ENCODE data around the gene ZNF407.

DNA sequence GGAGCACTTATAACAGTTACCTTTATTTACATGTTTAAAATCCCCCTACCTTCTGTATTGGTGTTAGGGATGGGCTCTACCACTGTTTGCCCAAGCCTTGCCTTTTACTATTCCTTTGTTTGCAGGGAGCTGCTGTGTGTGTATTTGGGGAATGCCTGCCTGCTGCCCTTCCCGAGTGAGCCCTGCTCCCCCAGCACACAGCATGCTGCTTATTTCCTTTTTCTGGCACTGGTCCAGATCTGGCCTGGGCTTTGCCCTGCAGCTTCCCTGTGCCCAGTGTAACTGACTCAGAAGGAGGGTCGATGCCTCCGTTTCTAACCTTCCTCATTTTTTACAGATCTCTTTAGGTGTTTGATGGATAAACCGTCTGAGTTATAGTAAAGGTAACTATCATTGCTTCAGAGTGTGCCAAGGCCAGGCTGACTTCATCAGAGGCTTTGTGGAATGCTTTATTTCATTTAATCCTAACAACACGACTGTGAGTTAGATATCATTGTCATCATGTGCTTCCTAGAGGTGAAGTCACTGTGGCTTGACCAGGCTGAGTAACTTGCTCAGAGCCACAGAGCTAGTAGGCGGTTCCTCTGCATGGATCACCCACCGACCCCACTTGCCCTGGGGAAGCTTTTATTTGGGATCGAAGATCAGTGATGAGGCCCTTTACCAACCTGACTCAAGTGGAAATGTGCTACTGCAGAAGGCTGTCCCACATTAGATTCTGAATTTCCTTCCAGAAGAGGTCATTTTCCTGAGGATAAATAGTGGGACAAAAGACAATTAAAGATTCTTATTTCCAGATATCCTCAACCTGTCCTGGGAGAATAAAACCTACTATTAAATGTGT, 238.8 kb downstream of the ZNF407 start:
- TF ChIP-seq, protein P1, sequence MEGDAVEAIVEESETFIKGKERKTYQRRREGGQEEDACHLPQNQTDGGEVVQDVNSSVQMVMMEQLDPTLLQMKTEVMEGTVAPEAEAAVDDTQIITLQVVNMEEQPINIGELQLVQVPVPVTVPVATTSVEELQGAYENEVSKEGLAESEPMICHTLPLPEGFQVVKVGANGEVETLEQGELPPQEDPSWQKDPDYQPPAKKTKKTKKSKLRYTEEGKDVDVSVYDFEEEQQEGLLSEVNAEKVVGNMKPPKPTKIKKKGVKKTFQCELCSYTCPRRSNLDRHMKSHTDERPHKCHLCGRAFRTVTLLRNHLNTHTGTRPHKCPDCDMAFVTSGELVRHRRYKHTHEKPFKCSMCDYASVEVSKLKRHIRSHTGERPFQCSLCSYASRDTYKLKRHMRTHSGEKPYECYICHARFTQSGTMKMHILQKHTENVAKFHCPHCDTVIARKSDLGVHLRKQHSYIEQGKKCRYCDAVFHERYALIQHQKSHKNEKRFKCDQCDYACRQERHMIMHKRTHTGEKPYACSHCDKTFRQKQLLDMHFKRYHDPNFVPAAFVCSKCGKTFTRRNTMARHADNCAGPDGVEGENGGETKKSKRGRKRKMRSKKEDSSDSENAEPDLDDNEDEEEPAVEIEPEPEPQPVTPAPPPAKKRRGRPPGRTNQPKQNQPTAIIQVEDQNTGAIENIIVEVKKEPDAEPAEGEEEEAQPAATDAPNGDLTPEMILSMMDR (conservative IDR thresholded peaks at IDR 0.05; ENCODE audit: low read depth in 2 of 2), result no peak
- TF ChIP-seq EZH2phosphoT487 (IDR thresholded peaks at IDR 0.05; ENCODE audit: unreplicated experiment) (no peak), CREB1 (CRISPR knock-in tag; IDR thresholded peaks at IDR 0.05; ENCODE audit: low read depth) (no peak), POLR2AphosphoS5 (IDR thresholded peaks at IDR 0.05; ENCODE audit: low read depth) (no peak), EZH2 (IDR thresholded peaks at IDR 0.05; ENCODE audit: low read depth, unreplicated experiment) (no peak), STAT1 (IDR thresholded peaks at IDR 0.05; ENCODE audit: unreplicated experiment) (no peak), NANOG (IDR thresholded peaks at IDR 0.05; ENCODE audit: borderline replicate concordance) (no peak), JUNB (IDR thresholded peaks at IDR 0.05; ENCODE audit: unreplicated experiment) (no peak), ZNF331 (CRISPR knock-in tag; IDR thresholded peaks at IDR 0.05; ENCODE audit: low read depth) (no peak)
- TF ChIP-seq, protein P2, sequence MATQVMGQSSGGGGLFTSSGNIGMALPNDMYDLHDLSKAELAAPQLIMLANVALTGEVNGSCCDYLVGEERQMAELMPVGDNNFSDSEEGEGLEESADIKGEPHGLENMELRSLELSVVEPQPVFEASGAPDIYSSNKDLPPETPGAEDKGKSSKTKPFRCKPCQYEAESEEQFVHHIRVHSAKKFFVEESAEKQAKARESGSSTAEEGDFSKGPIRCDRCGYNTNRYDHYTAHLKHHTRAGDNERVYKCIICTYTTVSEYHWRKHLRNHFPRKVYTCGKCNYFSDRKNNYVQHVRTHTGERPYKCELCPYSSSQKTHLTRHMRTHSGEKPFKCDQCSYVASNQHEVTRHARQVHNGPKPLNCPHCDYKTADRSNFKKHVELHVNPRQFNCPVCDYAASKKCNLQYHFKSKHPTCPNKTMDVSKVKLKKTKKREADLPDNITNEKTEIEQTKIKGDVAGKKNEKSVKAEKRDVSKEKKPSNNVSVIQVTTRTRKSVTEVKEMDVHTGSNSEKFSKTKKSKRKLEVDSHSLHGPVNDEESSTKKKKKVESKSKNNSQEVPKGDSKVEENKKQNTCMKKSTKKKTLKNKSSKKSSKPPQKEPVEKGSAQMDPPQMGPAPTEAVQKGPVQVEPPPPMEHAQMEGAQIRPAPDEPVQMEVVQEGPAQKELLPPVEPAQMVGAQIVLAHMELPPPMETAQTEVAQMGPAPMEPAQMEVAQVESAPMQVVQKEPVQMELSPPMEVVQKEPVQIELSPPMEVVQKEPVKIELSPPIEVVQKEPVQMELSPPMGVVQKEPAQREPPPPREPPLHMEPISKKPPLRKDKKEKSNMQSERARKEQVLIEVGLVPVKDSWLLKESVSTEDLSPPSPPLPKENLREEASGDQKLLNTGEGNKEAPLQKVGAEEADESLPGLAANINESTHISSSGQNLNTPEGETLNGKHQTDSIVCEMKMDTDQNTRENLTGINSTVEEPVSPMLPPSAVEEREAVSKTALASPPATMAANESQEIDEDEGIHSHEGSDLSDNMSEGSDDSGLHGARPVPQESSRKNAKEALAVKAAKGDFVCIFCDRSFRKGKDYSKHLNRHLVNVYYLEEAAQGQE (IDR thresholded peaks at IDR 0.05; ENCODE audit: unreplicated experiment), result no peak
- TF ChIP-seq, protein P3, sequence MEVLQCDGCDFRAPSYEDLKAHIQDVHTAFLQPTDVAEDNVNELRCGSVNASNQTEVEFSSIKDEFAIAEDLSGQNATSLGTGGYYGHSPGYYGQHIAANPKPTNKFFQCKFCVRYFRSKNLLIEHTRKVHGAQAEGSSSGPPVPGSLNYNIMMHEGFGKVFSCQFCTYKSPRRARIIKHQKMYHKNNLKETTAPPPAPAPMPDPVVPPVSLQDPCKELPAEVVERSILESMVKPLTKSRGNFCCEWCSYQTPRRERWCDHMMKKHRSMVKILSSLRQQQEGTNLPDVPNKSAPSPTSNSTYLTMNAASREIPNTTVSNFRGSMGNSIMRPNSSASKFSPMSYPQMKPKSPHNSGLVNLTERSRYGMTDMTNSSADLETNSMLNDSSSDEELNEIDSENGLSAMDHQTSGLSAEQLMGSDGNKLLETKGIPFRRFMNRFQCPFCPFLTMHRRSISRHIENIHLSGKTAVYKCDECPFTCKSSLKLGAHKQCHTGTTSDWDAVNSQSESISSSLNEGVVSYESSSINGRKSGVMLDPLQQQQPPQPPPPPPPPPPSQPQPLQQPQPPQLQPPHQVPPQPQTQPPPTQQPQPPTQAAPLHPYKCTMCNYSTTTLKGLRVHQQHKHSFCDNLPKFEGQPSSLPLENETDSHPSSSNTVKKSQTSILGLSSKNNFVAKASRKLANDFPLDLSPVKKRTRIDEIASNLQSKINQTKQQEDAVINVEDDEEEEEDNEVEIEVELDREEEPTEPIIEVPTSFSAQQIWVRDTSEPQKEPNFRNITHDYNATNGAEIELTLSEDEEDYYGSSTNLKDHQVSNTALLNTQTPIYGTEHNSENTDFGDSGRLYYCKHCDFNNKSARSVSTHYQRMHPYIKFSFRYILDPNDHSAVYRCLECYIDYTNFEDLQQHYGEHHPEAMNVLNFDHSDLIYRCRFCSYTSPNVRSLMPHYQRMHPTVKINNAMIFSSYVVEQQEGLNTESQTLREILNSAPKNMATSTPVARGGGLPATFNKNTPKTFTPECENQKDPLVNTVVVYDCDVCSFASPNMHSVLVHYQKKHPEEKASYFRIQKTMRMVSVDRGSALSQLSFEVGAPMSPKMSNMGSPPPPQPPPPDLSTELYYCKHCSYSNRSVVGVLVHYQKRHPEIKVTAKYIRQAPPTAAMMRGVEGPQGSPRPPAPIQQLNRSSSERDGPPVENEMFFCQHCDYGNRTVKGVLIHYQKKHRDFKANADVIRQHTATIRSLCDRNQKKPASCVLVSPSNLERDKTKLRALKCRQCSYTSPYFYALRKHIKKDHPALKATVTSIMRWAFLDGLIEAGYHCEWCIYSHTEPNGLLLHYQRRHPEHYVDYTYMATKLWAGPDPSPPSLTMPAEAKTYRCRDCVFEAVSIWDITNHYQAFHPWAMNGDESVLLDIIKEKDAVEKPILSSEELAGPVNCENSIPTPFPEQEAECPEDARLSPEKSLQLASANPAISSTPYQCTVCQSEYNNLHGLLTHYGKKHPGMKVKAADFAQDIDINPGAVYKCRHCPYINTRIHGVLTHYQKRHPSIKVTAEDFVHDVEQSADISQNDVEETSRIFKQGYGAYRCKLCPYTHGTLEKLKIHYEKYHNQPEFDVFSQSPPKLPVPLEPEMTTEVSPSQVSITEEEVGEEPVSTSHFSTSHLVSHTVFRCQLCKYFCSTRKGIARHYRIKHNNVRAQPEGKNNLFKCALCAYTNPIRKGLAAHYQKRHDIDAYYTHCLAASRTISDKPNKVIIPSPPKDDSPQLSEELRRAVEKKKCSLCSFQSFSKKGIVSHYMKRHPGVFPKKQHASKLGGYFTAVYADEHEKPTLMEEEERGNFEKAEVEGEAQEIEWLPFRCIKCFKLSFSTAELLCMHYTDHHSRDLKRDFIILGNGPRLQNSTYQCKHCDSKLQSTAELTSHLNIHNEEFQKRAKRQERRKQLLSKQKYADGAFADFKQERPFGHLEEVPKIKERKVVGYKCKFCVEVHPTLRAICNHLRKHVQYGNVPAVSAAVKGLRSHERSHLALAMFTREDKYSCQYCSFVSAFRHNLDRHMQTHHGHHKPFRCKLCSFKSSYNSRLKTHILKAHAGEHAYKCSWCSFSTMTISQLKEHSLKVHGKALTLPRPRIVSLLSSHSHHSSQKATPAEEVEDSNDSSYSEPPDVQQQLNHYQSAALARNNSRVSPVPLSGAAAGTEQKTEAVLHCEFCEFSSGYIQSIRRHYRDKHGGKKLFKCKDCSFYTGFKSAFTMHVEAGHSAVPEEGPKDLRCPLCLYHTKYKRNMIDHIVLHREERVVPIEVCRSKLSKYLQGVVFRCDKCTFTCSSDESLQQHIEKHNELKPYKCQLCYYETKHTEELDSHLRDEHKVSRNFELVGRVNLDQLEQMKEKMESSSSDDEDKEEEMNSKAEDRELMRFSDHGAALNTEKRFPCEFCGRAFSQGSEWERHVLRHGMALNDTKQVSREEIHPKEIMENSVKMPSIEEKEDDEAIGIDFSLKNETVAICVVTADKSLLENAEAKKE (CRISPR knock-in tag; IDR thresholded peaks at IDR 0.05), result no peak
- TF ChIP-seq, protein P4, sequence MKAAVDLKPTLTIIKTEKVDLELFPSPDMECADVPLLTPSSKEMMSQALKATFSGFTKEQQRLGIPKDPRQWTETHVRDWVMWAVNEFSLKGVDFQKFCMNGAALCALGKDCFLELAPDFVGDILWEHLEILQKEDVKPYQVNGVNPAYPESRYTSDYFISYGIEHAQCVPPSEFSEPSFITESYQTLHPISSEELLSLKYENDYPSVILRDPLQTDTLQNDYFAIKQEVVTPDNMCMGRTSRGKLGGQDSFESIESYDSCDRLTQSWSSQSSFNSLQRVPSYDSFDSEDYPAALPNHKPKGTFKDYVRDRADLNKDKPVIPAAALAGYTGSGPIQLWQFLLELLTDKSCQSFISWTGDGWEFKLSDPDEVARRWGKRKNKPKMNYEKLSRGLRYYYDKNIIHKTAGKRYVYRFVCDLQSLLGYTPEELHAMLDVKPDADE (IDR thresholded peaks at IDR 0.05), result no peak
